HEK293 (cell line): ENCODE data around the gene SNORC.

Experiments used
- CTCF ChIP-seq: fragments of 450-650 bp; formaldehyde crosslinking; IDR thresholded peaks from 2 replicates; pipeline ENCODE4 v1.5.1; 2016; ENCODE audit warnings: missing biosample characterization, missing genetic modification characterization
- TSHZ1 ChIP-seq: fragments of 450-650 bp; formaldehyde crosslinking; IDR thresholded peaks from 2 replicates; pipeline ENCODE4 v1.5.1; 2016; ENCODE audit warnings: missing biosample characterization, missing genetic modification characterization, borderline replicate concordance
- ZNF112 ChIP-seq: fragments of 450-650 bp; formaldehyde crosslinking; IDR thresholded peaks from 2 replicates; pipeline ENCODE4 v1.5.0; 2017; ENCODE audit warnings: missing biosample characterization, missing genetic modification characterization
- ZNF280C ChIP-seq: fragments of 450-650 bp; formaldehyde crosslinking; IDR thresholded peaks from 2 replicates; pipeline ENCODE4 v1.5.1; 2016; ENCODE audit warnings: missing biosample characterization, missing genetic modification characterization
- ZNF362 ChIP-seq: fragments of 450-650 bp; formaldehyde crosslinking; IDR thresholded peaks from 2 replicates; pipeline ENCODE4 v1.5.1; 2016; ENCODE audit warnings: missing biosample characterization, missing genetic modification characterization
- ZNF585B ChIP-seq: fragments of 450-650 bp; formaldehyde crosslinking; IDR thresholded peaks from 2 replicates; pipeline ENCODE4 v1.5.1; 2016; ENCODE audit warnings: missing biosample characterization, missing genetic modification characterization
- ZNF76 ChIP-seq: fragments of 450-650 bp; formaldehyde crosslinking; IDR thresholded peaks from 2 replicates; pipeline ENCODE4; 2016; ENCODE audit warnings: low read depth, missing biosample characterization, missing genetic modification characterization, borderline replicate concordance
- ZNF777 ChIP-seq: fragments of 450-650 bp; formaldehyde crosslinking; IDR thresholded peaks from 2 replicates; pipeline ENCODE4 v1.5.1; 2017; ENCODE audit warnings: missing biosample characterization, missing genetic modification characterization, borderline replicate concordance
- TF ChIP-seq, protein P1 (sequence below): fragments of 450-650 bp; IDR thresholded peaks from 2 replicates; pipeline ENCODE4 v1.5.1; 2018; ENCODE audit warnings: missing biosample characterization, mild to moderate bottlenecking, missing genetic modification characterization

DNA sequence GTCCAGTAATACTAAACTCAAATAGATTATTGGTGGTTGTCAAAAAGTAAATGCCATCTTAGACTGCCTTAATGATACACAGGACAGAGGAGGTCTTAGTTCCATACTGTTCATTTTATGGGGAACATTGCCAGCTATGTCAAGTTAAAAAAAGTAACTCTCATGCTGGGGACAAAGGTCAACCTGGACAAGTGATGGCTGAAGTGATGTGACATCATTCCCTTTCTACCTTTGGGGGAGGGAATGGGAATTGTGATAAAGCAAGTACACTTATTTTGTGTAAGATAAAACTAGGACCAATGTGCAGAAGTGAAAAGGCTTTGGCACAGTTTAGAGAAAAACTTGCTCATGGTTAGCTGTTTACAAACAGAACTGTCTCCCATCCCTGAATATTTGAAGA is 24.0 kb upstream of the SNORC start:
- TF ChIP-seq, protein P1, sequence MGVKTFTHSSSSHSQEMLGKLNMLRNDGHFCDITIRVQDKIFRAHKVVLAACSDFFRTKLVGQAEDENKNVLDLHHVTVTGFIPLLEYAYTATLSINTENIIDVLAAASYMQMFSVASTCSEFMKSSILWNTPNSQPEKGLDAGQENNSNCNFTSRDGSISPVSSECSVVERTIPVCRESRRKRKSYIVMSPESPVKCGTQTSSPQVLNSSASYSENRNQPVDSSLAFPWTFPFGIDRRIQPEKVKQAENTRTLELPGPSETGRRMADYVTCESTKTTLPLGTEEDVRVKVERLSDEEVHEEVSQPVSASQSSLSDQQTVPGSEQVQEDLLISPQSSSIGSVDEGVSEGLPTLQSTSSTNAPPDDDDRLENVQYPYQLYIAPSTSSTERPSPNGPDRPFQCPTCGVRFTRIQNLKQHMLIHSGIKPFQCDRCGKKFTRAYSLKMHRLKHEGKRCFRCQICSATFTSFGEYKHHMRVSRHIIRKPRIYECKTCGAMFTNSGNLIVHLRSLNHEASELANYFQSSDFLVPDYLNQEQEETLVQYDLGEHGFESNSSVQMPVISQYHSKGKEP (tag by site-specific recombination) = no peak
- TF ChIP-seq CTCF (tag by site-specific recombination) = no peak
- no peak for TF ChIP-seq ZNF76 (tag by site-specific recombination)
- TF ChIP-seq ZNF585B (tag by site-specific recombination) = no peak
- no peak for TF ChIP-seq TSHZ1 (tag by site-specific recombination)
- no peak for TF ChIP-seq ZNF362 (tag by site-specific recombination)
- no peak for TF ChIP-seq ZNF777 (tag by site-specific recombination)
- no peak for TF ChIP-seq ZNF112
- TF ChIP-seq ZNF280C = no peak
